K562 (cell line): ENCODE measurements around the gene NISCH. TPM values are rescaled to one million over a fixed set of nuclear protein-coding genes. Genes with fewer than 3 reads are reported as not detected.

Experiments used
- ATAC-seq: fragments of 200-7000 bp; cut with Tn5 transposase; 3 replicates; pipeline ENCODE4 v1.9.1; 2020; ENCODE audit warnings: moderate library complexity
- BruUV-seq: library from RNA; stranded (reverse); fragments of 400-500 nt; replicated peaks from 2 replicates; lab custom pipeline; 2021; lab: Mats Ljungman, UMichigan
- CTCF ChIA-PET: fragments of 300-600 bp; formaldehyde crosslinking; extraction: SDS; loops from one replicate; lab custom pipeline; 2021; ENCODE audit warnings: low intra/inter-chr PET ratio; lab: Yijun Ruan, JAX
- POLR2A ChIA-PET: fragments of 300-600, 350-650 bp; sonication (Branson Sonifier 250); formaldehyde crosslinking; extraction: SDS; loops from one replicate; lab custom pipeline; 2021; ENCODE audit warnings: antibody characterized with exemption, inconsistent platforms; lab: Yijun Ruan, JAX
- DNase-seq, 4 experiments: peaks; one replicate each; pipeline versions ENCODE4 v3.0.0 to v3.0.0-alpha.2; 2011 to 2018; ENCODE audit warnings: low spot score in 3 of 4, mixed read lengths in 3 of 4; ENCODE audit errors: extremely low read depth in 1 of 4
- FAIRE-seq: peaks from 2 replicates; lab custom pipeline; 2011; peaks lifted over from hg19 to GRCh38; lab: Jason Lieb, UNC
- H2AFZ ChIP-seq: 2 replicates; pipeline ENCODE4 v1.6.0; 2011; ENCODE audit warnings: low read depth, low read length, control low read depth, inconsistent platforms
- H3K27ac ChIP-seq: fragments of 200-600 bp; 3 replicates; pipeline ENCODE4 v1.8.0; 2011; ENCODE audit warnings: low read depth, mild to moderate bottlenecking, control low read depth, inconsistent platforms, low read length, moderate library complexity, mixed read lengths; ENCODE audit errors: extremely low read depth
- H3K27me3 ChIP-seq, 2 experiments: fragments of 300-600 bp in 1 of 2; 2 replicates in 1 of 2; 3 replicates in 1 of 2; pipeline versions ENCODE4 v1.6.0 to v1.8.0; 2011; ENCODE audit warnings: inconsistent platforms in 2 of 2, low read length in 2 of 2, mild to moderate bottlenecking in 1 of 2, mixed read lengths in 1 of 2, moderate library complexity in 1 of 2; ENCODE audit not compliant: control insufficient read depth in 2 of 2, insufficient read depth in 2 of 2
- H3K36me3 ChIP-seq: fragments of 300-600 bp; 3 replicates; pipeline ENCODE4 v1.8.0; 2011; ENCODE audit warnings: mild to moderate bottlenecking, low read length, inconsistent platforms; ENCODE audit not compliant: control insufficient read depth, insufficient read depth
- H3K4me1 ChIP-seq, 2 experiments: fragments of 200-600 bp in 1 of 2; replicated peaks in 1 of 2; 2 replicates in 1 of 2; 3 replicates in 1 of 2; pipeline versions ENCODE4 v1.5.1 to v1.8.0; 2011; ENCODE audit warnings: inconsistent platforms in 2 of 2, low read length in 2 of 2, mild to moderate bottlenecking in 1 of 2, mixed read lengths in 1 of 2, moderate library complexity in 1 of 2; ENCODE audit not compliant: control insufficient read depth in 2 of 2, insufficient read depth in 2 of 2
- H3K4me2 ChIP-seq: 2 replicates; pipeline ENCODE4 v1.6.1; 2011; ENCODE audit warnings: low read length, control low read depth, inconsistent platforms, mixed read lengths; ENCODE audit not compliant: insufficient read depth
- H3K4me3 ChIP-seq: fragments of 200-600 bp; sonication (generic), shearing (Covaris generic); 2 replicates; pipeline ENCODE4 v1.5.1; 2016; ENCODE audit warnings: control low read depth, inconsistent platforms
- H3K79me2 ChIP-seq: fragments of 200-600 bp; 3 replicates; pipeline ENCODE4 v1.8.0; 2011; ENCODE audit warnings: low read length, inconsistent platforms; ENCODE audit not compliant: control insufficient read depth, insufficient read depth
- H3K9ac ChIP-seq, 2 experiments: 2 replicates each; pipeline versions ENCODE4 v1.6.0 to v1.6.1; 2011; ENCODE audit warnings: low read depth in 2 of 2, low read length in 2 of 2, control low read depth in 1 of 2, inconsistent platforms in 1 of 2, mild to moderate bottlenecking in 1 of 2, mixed read lengths in 1 of 2; ENCODE audit not compliant: insufficient read depth in 1 of 2
- H3K9me1 ChIP-seq: one replicate; pipeline ENCODE4 v1.6.0; 2011; ENCODE audit warnings: inconsistent platforms, mild to moderate bottlenecking, low read length, moderate library complexity; ENCODE audit not compliant: control insufficient read depth, insufficient read depth
- H3K9me3 ChIP-seq: replicated peaks from 2 replicates; pipeline ENCODE4 v1.5.1; 2011; ENCODE audit warnings: low read depth, low read length, inconsistent platforms; ENCODE audit not compliant: control insufficient read depth, insufficient read depth
- H4K20me1 ChIP-seq: replicated peaks from 2 replicates; pipeline ENCODE4 v1.6.1; 2011; ENCODE audit warnings: low read length, inconsistent platforms, mixed read lengths; ENCODE audit not compliant: control insufficient read depth, insufficient read depth
- CBFA2T2 ChIP-seq: fragments of 450-650 bp; conservative IDR thresholded peaks from 2 replicates; pipeline ENCODE4 v1.6.1; 2017; ENCODE audit warnings: mild to moderate bottlenecking
- ELF2 ChIP-seq: fragments of 250-450 bp; sonication (Bioruptor Pico); IDR thresholded peaks from 2 replicates; pipeline ENCODE4 v1.5.0; 2021; ENCODE audit warnings: mild to moderate bottlenecking
- MNT ChIP-seq, 2 experiments: fragments of 450-650 bp; conservative IDR thresholded peaks; 2 replicates each; pipeline ENCODE4 v1.6.1; 2017; ENCODE audit warnings: mild to moderate bottlenecking in 2 of 2, moderate library complexity in 2 of 2
- MTA2 ChIP-seq: fragments of 450-650 bp; IDR thresholded peaks from 2 replicates; pipeline ENCODE4 v1.6.1; 2016; ENCODE audit warnings: low read depth
- POLR2A ChIP-seq: fragments of 450-650 bp; conservative IDR thresholded peaks from 2 replicates; pipeline ENCODE4 v1.6.1; 2016
- RNF219 ChIP-seq: fragments of 250-450 bp; sonication (Bioruptor Pico); IDR thresholded peaks from 2 replicates; pipeline ENCODE4 v1.5.0; 2022; ENCODE audit warnings: mild to moderate bottlenecking
- SRSF3 ChIP-seq: fragments of 200-400 bp; formaldehyde crosslinking; IDR thresholded peaks from 2 replicates; pipeline ENCODE4 v1.6.1; 2016; ENCODE audit warnings: mild to moderate bottlenecking, low read length, moderate library complexity; ENCODE audit not compliant: insufficient read depth
- UBTF ChIP-seq, 2 experiments: IDR thresholded peaks; 2 replicates each; pipeline ENCODE4 v1.6.1; 2012; ENCODE audit warnings: improper control_type of control experiment in 2 of 2, low read depth in 2 of 2, low read length in 2 of 2, borderline replicate concordance in 1 of 2
- ZNF165 ChIP-seq: fragments of 250-450 bp; sonication (Bioruptor Pico); IDR thresholded peaks from 2 replicates; pipeline ENCODE4 v1.4.0; 2020; ENCODE audit warnings: borderline replicate concordance
- ZNF518B ChIP-seq: fragments of 250-450 bp; sonication (Bioruptor Pico); IDR thresholded peaks from 2 replicates; pipeline ENCODE4 v1.5.0; 2021; ENCODE audit warnings: mild to moderate bottlenecking, moderate library complexity
- ZNF57 ChIP-seq: fragments of 450-650 bp; formaldehyde crosslinking; IDR thresholded peaks from 2 replicates; pipeline ENCODE4 v1.4.0; 2020; ENCODE audit warnings: mild to moderate bottlenecking, moderate library complexity
- ZNF764 ChIP-seq: fragments of 250-450 bp; sonication (Bioruptor Pico); IDR thresholded peaks from 2 replicates; pipeline ENCODE4 v1.4.0; 2020; ENCODE audit warnings: low read depth, mild to moderate bottlenecking, moderate library complexity
- WGBS: fragments of 100-300 bp; shearing (Covaris generic); methylation state at CpG from one replicate; pipeline ENCODE4 v1.1.6; 2016; ENCODE audit warnings: low coverage, mixed read lengths; ENCODE audit not compliant: insufficient coverage; ENCODE audit errors: missing lambda C conversion rate; 5-methylcytosine and 5-hydroxymethylcytosine counted together
- in situ Hi-C: fragments of 300-500 bp; cut with MboI; formaldehyde crosslinking; loops from 4 replicates; pipeline ENCODE4 v1.15.0; 2018; ENCODE audit warnings: inconsistent platforms, mixed read lengths
- intact Hi-C: fragments of 100-400 bp; cut with micrococcal nuclease; formaldehyde crosslinking; loops from 2 replicates; pipeline ENCODE4 v1.14.2; 2022
- polyA plus RNA-seq, 8 experiments: library from polyadenylated mRNA; depleted of rRNA in 4 of 8; stranded (reverse) in 5 of 8; unstranded in 3 of 8; fragments of >200 nt; fragmentation: Nextera tagmentation in 2 of 8; fragmentation: Illumina TruSeq in 1 of 8; extraction: Ambion mirVana in 2 of 8; extraction: Trizol in 1 of 8; gene quantifications; 2 replicates each; pipeline versions ENCODE4 v1.2.1 to v1.2.3, GENCODE V29; 2011 to 2014; ENCODE audit warnings: inconsistent platforms in 1 of 8, missing spikeins in 1 of 8
- total RNA-seq, 7 experiments: library from RNA; depleted of rRNA in 6 of 7; stranded (reverse); fragments of >200 nt in 6 of 7; fragmentation: Illumina TruSeq in 2 of 7; extraction: Trizol in 2 of 7; gene quantifications; 2 replicates each; pipeline versions ENCODE4 v1.2.1 to v1.2.3, GENCODE V29; 2011 to 2021; ENCODE audit warnings: low replicate concordance in 1 of 7

NISCH gene
- total and polyA plus RNA-seq, 9 of the 15 experiments (the other 6 are each of a cell fraction or from before 2014, with no cell fraction given) = 0.44 to 43.5 (median 23.4) TPM

GRCh38 chr3:52520141-52520667 is 64.8 kb downstream of the NISCH start:
- POLR2A ChIA-PET = interaction anchor here (0.7 to 1.0 kb wide), 3 partner anchors 12 to 24 kb away, joined by 3 to 5 read pairs (median 3); no protein-coding TSS in a partner anchor
- no peak for ATAC-seq
- Histone ChIP-seq H4K20me1 (no peaks in the 10 kb centered on the region), H3K4me2 (no peak overlapping the region), H3K9me3 (no peaks in the 10 kb centered on the region), H3K27me3 (no peaks in the 10 kb centered on the region), H3K9ac (no peak overlapping the region; a peak in 2 of 4 replicates), H3K9me1 (no peaks in the 10 kb centered on the region), H2AFZ (no peak overlapping the region), H3K79me2 (no peaks in the 10 kb centered on the region), H3K27ac (no peak overlapping the region), H3K4me1 (peaks cover 12 to 66% of the 10 kb centered on the region in 2 experiments; a peak in 4 of 5 replicates), H3K36me3 (peaks cover 17% of the 10 kb centered on the region; the same call in 2 of the 3 replicates), H3K4me3 (no peak overlapping the region)
- CTCF ChIA-PET = no interaction called here
- 72% methylated on average over 12 of the region's 14 CpGs for WGBS
- in situ Hi-C loops (no loop called here), intact Hi-C loops (no loop called here)
- FAIRE-seq = no peak
- no peak for DNase-seq
- no TSS peak for BruUV-seq
- TF ChIP-seq RNF219 = no peak
- no peak for TF ChIP-seq SRSF3
- TF ChIP-seq POLR2A = no peak
- no peak for TF ChIP-seq ELF2 (CRISPR knock-in tag)
- TF ChIP-seq ZNF518B (CRISPR knock-in tag) = no peak
- TF ChIP-seq ZNF57 = no peak
- no peak for TF ChIP-seq MNT (conservative IDR thresholded peaks at IDR 0.05)
- TF ChIP-seq MTA2 = no peak
- no peak for TF ChIP-seq ZNF764 (CRISPR knock-in tag)
- no peak for TF ChIP-seq CBFA2T2
- TF ChIP-seq UBTF (IDR thresholded peaks at IDR 0.05; ENCODE audit: borderline replicate concordance in 1 of 2, low read depth in 2 of 2, low read length in 2 of 2) = no peak
- no peak for TF ChIP-seq ZNF165
